Brain microvascular endothelial cell (primary cell): Measurements from ENCODE around the gene SLC1A7.

Experiments used
- DNase-seq: peaks from one replicate; pipeline ENCODE4 v3.0.0-alpha.2; 2020
- H3K27ac ChIP-seq: fragments of 250-450 bp; sonication (Bioruptor Pico); 2 replicates; pipeline ENCODE4 v1.5.1; 2020; ENCODE audit warnings: mild to moderate bottlenecking, moderate library complexity
- H3K27me3 ChIP-seq: fragments of 250-450 bp; sonication (Bioruptor Pico); replicated peaks from 2 replicates; pipeline ENCODE4 v1.5.1; 2020; ENCODE audit warnings: mild to moderate bottlenecking
- H3K36me3 ChIP-seq: fragments of 250-450 bp; sonication (Bioruptor Pico); replicated peaks from 2 replicates; pipeline ENCODE4 v1.5.1; 2020; ENCODE audit warnings: mild to moderate bottlenecking
- H3K4me3 ChIP-seq: 2 replicates; pipeline ENCODE4 v1.5.1; 2011; ENCODE audit warnings: low read depth, mild to moderate bottlenecking, control low read depth, low read length, moderate library complexity
- CTCF ChIP-seq: IDR thresholded peaks from 2 replicates; pipeline ENCODE4 v1.5.1; 2011; ENCODE audit warnings: low read depth, mild to moderate bottlenecking, moderate library complexity, low read length, control low read depth, inconsistent platforms; ENCODE audit errors: missing control alignments
- in situ Hi-C: cut with HindIII; loops from 2 replicates; pipeline ENCODE4 v1.10.0; 2017; ENCODE audit warnings: low sequenced_read_pairs, low pct_ligation_motif_present

Gene SLC1A7

GRCh38 chr1:53134961-53135734 is 7.3 kb downstream of the SLC1A7 start:
- Histone ChIP-seq H3K27me3 (no peaks in the 10 kb centered on the region), H3K4me3 (no peak overlapping the region), H3K36me3 (no peaks in the 10 kb centered on the region), H3K27ac (peak overlapping the region; percentile 70)
- no peak for TF ChIP-seq CTCF
- in situ Hi-C loops: no loop called here
- DNase-seq: peak; percentile 75

- in situ Hi-C loops: no loop called here
- no peak for TF ChIP-seq CTCF
- H3K27ac ChIP-seq: no peak overlapping the region
Measured at GRCh38 chr1:53134042-53134485, 8.4 kb downstream of the SLC1A7 start.

GRCh38 chr1:53133261-53134041 is 9.0 kb downstream of the SLC1A7 start:
- no peak for DNase-seq
- Histone ChIP-seq H3K27ac (no peak overlapping the region), H3K36me3 (no peaks in the 10 kb centered on the region), H3K4me3 (no peak overlapping the region), H3K27me3 (no peaks in the 10 kb centered on the region)
- no peak for TF ChIP-seq CTCF
- in situ Hi-C loops: no loop called here

More at GRCh38 chr1:53134042-53134485, 8.4 kb downstream of the SLC1A7 start:
- Histone ChIP-seq H3K36me3 (no peaks in the 10 kb centered on the region), H3K4me3 (no peak overlapping the region), H3K27me3 (no peaks in the 10 kb centered on the region)
- no peak for DNase-seq

GRCh38 chr1:53132176-53132575 is 10.3 kb downstream of the SLC1A7 start:
- no peak for TF ChIP-seq CTCF
- H3K27me3 ChIP-seq: no peaks in the 10 kb centered on the region
- in situ Hi-C loops: no loop called here

GRCh38 chr1:53131590-53131938 is 10.9 kb downstream of the SLC1A7 start:
- no peak for TF ChIP-seq CTCF
- Histone ChIP-seq H3K27me3 (no peaks in the 10 kb centered on the region), H3K27ac (no peak overlapping the region), H3K4me3 (no peak overlapping the region), H3K36me3 (no peaks in the 10 kb centered on the region)
- in situ Hi-C loops: no loop called here
- DNase-seq: no peak

More at GRCh38 chr1:53132176-53132575, 10.3 kb downstream of the SLC1A7 start:
- no peak for DNase-seq
- no peaks in the 10 kb centered on the region for H3K36me3 ChIP-seq
- H3K27ac ChIP-seq: no peak overlapping the region
- no peak overlapping the region for H3K4me3 ChIP-seq
